Measurements from ENCODE around the gene TMEM94. TPM values are rescaled to one million over a fixed set of nuclear protein-coding genes. Genes with fewer than 3 reads are reported as not detected.

The TMEM94 gene
- total and polyA plus RNA-seq, 9 of the 15 experiments (the other 6 are each of a cell fraction or from before 2014, with no cell fraction given), result 0.35 to 48.1 (median 14.4) TPM

- no peak overlapping the region for H3K27ac ChIP-seq (ENCODE audit: extremely low read depth, low read depth, low read length)
Measured at GRCh38 chr17:75535871-75536270, 79.4 kb downstream of the TMEM94 start.

More at GRCh38 chr17:75535871-75536270, 79.4 kb downstream of the TMEM94 start:
- Histone ChIP-seq H3K9me3 (replicated peaks; ENCODE audit: control insufficient read depth, insufficient read depth, low read depth, low read length) (no peaks in the 10 kb centered on the region), H3K36me3 (ENCODE audit: control insufficient read depth, insufficient read depth, low read length) (no peaks in the 10 kb centered on the region), H3K9me1 (ENCODE audit: control insufficient read depth, insufficient read depth, low read length) (no peaks in the 10 kb centered on the region), H3K4me3 (no peak overlapping the region), H3K4me1 (replicated peaks in 1 of 2; ENCODE audit: control insufficient read depth in 2 of 2, insufficient read depth in 2 of 2, low read length in 2 of 2) (peaks cover under 1 to 17% of the 10 kb centered on the region in 2 experiments; a peak in 2 of 5 replicates), H3K4me2 (ENCODE audit: insufficient read depth, low read length) (no peak overlapping the region), H4K20me1 (replicated peaks; ENCODE audit: control insufficient read depth, insufficient read depth, low read length) (0 out of 2 replicates have a peak, but pooled peaks cover 3% of the 10 kb centered on the region), H3K9ac (ENCODE audit: insufficient read depth in 1 of 2, low read depth in 2 of 2, low read length in 2 of 2) (peak overlapping the region in 1 of 2 experiments; percentile 28; a peak in 1 of 4 replicates), H3K27me3 (ENCODE audit: control insufficient read depth in 2 of 2, insufficient read depth in 2 of 2, low read length in 2 of 2) (no peaks in the 10 kb centered on the region), H2AFZ (ENCODE audit: low read depth, low read length) (no peak overlapping the region), H3K79me2 (ENCODE audit: control insufficient read depth, insufficient read depth, low read length) (no peaks in the 10 kb centered on the region)
- in situ Hi-C loops (cut with MboI), result no loop called here
- ChIA-PET POLR2A (interaction anchor here (0.5 to 1.6 kb wide), 4 partner anchors 9 to 152 kb away, joined by 3 to 6 read pairs (median 3); no protein-coding TSS in a partner anchor), CTCF (ENCODE audit: low intra/inter-chr PET ratio) (no interaction called here)
- no peak for DNase-seq (ENCODE audit: extremely low read depth in 1 of 4, low spot score in 3 of 4)
- BruUV-seq (replicated peaks), result no TSS peak
- no peak for ATAC-seq
- TF ChIP-seq, protein P1, sequence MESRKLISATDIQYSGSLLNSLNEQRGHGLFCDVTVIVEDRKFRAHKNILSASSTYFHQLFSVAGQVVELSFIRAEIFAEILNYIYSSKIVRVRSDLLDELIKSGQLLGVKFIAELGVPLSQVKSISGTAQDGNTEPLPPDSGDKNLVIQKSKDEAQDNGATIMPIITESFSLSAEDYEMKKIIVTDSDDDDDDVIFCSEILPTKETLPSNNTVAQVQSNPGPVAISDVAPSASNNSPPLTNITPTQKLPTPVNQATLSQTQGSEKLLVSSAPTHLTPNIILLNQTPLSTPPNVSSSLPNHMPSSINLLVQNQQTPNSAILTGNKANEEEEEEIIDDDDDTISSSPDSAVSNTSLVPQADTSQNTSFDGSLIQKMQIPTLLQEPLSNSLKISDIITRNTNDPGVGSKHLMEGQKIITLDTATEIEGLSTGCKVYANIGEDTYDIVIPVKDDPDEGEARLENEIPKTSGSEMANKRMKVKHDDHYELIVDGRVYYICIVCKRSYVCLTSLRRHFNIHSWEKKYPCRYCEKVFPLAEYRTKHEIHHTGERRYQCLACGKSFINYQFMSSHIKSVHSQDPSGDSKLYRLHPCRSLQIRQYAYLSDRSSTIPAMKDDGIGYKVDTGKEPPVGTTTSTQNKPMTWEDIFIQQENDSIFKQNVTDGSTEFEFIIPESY (CRISPR knock-in tag; IDR thresholded peaks at IDR 0.05), result peak; percentile 74; the same call in 1 of the 2 replicates
- TF ChIP-seq STAT5B (CRISPR knock-in tag; IDR thresholded peaks at IDR 0.05) (no peak), SRF (CRISPR knock-in tag; IDR thresholded peaks at IDR 0.05) (no peak)
- intact Hi-C loops (cut with micrococcal nuclease), result no loop called here
- 74% methylated on average over 8 of the region's 8 CpGs for WGBS (ENCODE audit: insufficient coverage, low coverage, missing lambda C conversion rate)
- no peak for FAIRE-seq
